NCI-H128 (cell line): Measurements from ENCODE around the gene XYLT1.

ENCODE experiments used
- DNase-seq: peaks from one replicate; lab custom pipeline; 2025; ENCODE audit not compliant: unreplicated experiment; lab: John Stamatoyannopoulos, UW

XYLT1 gene

DNA sequence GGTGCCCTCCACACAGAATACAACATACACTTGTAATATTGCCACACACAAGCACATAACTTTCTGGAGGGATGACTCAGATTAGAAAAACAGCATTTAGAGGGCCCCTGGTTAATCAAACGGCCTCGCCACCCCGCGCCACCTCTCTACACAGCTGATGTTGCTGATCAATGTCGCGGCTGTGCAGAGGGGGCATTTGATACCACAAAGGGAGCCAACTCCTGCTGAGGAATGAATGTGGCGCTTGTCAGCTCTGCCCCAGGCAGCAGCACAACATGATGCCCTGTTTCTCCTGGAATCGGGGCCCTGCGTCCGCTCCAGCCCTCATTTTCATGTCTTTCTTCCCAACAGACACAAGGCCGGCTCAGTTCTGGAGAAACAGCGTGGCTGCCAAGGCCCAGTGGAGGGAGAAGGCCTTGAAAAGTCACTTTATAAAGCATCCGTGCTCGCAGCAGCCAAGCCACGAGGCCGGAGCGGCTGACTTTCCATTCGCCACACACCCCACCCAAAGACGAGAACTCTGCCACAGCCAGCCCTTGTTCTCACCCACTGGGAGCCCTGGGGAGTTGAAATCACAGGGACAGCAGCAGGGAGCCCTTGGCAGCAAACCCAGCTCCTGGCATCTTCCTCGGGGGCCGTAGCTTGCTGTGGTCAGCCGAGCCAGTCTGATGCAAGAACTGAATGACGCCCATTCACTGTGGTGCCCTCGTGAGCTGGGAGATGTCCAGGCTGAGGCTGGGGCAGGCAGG is 65.6 kb downstream of the XYLT1 start:
- DNase-seq = no peak

GRCh38 chr16:17403859-17404545 is 66.8 kb downstream of the XYLT1 start:
- no peak for DNase-seq

GRCh38 chr16:17403156-17403809 is 67.5 kb downstream of the XYLT1 start:
- DNase-seq = no peak

- DNase-seq = peak; percentile 38
Observed at GRCh38 chr16:17397499-17397891, 73.3 kb downstream of the XYLT1 start.

- peak; percentile 60 for DNase-seq
Observed at GRCh38 chr16:17396762-17397498, 73.8 kb downstream of the XYLT1 start.

- DNase-seq = no peak
Observed at GRCh38 chr16:17395849-17396480, 74.8 kb downstream of the XYLT1 start.

GRCh38 chr16:17392857-17393692 is 77.7 kb downstream of the XYLT1 start:
- no peak for DNase-seq

- DNase-seq = no peak
Observed at GRCh38 chr16:17392127-17392856, 78.5 kb downstream of the XYLT1 start.

- DNase-seq = no peak
Observed at GRCh38 chr16:17391715-17392114, 79.0 kb downstream of the XYLT1 start.

- DNase-seq = no peak
Observed at GRCh38 chr16:17389384-17389783, 81.4 kb downstream of the XYLT1 start.

- DNase-seq = no peak
Observed at GRCh38 chr16:17387256-17387655, 83.5 kb downstream of the XYLT1 start.

DNA sequence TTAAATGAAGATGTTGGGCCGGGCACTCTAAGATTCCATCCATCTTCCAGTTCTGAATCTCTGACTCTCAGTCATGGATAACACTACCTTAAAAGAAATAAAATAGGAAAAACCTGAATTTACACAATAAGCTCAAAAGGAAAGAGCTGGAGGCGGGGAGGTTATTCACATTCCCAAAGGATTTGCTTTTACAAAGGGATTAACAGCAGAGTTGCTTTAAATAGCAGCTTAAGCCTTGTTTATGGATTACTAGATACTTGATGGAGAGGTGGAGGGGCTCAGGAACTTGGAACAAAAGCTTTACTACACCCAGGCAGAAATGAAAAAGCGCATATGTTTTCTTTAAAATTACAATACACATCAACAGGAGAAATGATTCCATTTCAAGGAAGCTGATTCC is 84.5 kb downstream of the XYLT1 start:
- no peak for DNase-seq

DNA sequence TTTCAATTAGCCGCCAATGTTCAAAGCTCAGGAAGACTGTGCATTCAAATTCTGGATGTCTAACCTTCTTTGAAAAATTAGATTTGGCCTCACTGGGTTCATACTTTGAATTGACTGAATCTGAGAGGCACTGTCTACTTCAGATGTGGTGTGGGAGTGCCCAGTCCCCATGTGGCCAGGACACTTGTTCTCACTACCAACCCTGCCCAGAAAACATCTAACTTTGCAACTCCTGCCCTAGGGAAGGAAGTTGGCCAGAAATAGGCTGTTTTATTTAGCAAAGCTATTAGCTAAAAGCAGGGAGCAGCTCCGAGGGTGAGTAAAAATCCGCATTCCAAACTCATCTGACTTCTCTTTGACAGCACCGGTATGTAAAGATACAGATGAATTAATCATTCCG is 86.3 kb downstream of the XYLT1 start:
- no peak for DNase-seq

DNA sequence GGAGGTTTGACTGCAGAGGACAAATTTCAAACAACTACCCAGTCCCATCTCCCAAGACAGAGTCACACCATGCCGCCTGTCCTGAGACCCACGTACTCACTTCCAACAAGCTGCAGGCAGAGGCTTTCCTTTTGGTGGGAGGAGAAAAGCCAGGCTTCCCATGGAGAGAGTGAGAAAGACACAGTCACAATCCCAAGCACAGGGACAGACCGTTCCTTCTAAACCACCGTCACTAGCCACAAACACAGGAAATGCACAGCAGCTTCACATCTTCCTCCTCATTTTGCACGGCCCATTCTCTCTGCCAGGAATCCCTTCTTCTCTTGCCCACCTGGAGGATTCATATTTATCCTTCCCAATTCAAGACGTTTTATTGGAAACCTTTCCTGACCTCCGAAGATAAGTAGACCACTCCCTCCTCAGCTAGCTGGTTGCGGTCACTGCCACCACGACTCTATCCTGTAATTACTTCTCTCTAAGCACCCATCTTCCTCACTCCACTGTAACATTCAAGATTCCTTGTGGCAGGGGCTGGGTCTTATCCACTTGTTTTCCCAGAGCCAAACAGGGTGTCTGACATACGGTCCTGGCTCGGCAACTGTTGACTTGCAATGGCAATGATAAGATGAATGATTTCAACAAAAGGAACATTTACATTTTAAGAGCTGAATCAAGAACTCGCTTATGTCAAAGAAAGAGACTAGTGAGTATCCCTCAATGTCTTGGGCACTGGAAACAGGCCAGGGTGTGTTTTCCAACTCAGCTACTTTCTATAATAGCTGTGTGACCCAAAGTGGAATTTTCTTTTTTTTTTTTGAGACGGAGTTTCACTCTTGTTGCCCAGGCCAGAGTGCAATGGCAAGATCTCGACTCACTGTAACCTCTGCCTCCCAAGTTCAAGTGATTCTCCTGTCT is 87.6 kb downstream of the XYLT1 start:
- DNase-seq = no peak

GRCh38 chr16:17382514-17382913 is 88.2 kb downstream of the XYLT1 start:
- no peak for DNase-seq

GRCh38 chr16:17381784-17382183 is 89.0 kb downstream of the XYLT1 start:
- no peak for DNase-seq

- DNase-seq = no peak
Observed at GRCh38 chr16:17380613-17381012, 90.1 kb downstream of the XYLT1 start.

GRCh38 chr16:17379121-17379571 is 91.6 kb downstream of the XYLT1 start:
- DNase-seq = no peak
